Mesodermal cell (in vitro differentiated cells): ENCODE data around the gene ITIH5.

Experiments
- H3K27ac ChIP-seq: 2 replicates; pipeline ENCODE4 v1.7.0; 2013; ENCODE audit warnings: mild to moderate bottlenecking, low read depth, low read length, moderate library complexity; ENCODE audit not compliant: severe bottlenecking
- H3K36me3 ChIP-seq: 2 replicates; pipeline ENCODE4 v1.7.1; 2013; ENCODE audit warnings: mild to moderate bottlenecking, low read length, moderate library complexity; ENCODE audit not compliant: control insufficient read depth, insufficient read depth
- H3K4me1 ChIP-seq: one replicate; pipeline ENCODE4 v1.7.1; 2013; ENCODE audit warnings: mild to moderate bottlenecking, low read length; ENCODE audit not compliant: insufficient read depth, control insufficient read depth, poor library complexity, severe bottlenecking
- H3K4me3 ChIP-seq: 2 replicates; pipeline ENCODE4 v1.7.0; 2013; ENCODE audit warnings: low read length, control low read depth, mild to moderate bottlenecking; ENCODE audit not compliant: insufficient read depth, poor library complexity, severe bottlenecking; ENCODE audit errors: extremely low read depth
- H3K9me3 ChIP-seq: 2 replicates; pipeline ENCODE4 v1.7.1; 2013; ENCODE audit warnings: mild to moderate bottlenecking, low read length, moderate library complexity; ENCODE audit not compliant: control insufficient read depth
- WGBS, 2 experiments: methylation state at CpG; one replicate each; pipeline ENCODE4 v1.1.5; 2013; ENCODE audit warnings: missing lambda C conversion rate in 2 of 2; ENCODE audit not compliant: insufficient coverage in 2 of 2; 5-methylcytosine and 5-hydroxymethylcytosine counted together

Gene ITIH5

GRCh38 chr10:7518693-7519092 is 148.1 kb downstream of the ITIH5 start:
- Histone ChIP-seq H3K4me1 (no peaks in the 10 kb centered on the region), H3K36me3 (no peaks in the 10 kb centered on the region), H3K9me3 (no peaks in the 10 kb centered on the region), H3K4me3 (no peak overlapping the region), H3K27ac (no peak overlapping the region)
- 80 to 100% methylated on average over 1 of the region's 1 CpG for WGBS, 2 experiments

- Histone ChIP-seq H3K4me3 (no peak overlapping the region), H3K4me1 (no peaks in the 10 kb centered on the region), H3K27ac (no peak overlapping the region), H3K9me3 (no peaks in the 10 kb centered on the region), H3K36me3 (no peaks in the 10 kb centered on the region)
- WGBS, 2 experiments = 80% methylated on average over 2 of the region's 5 CpGs; no CpG with 5 or more reads in 1 of the 2 experiments
Observed at GRCh38 chr10:7515439-7515838, 151.3 kb downstream of the ITIH5 start.

GRCh38 chr10:7513936-7514335 is 152.8 kb downstream of the ITIH5 start:
- Histone ChIP-seq H3K4me1 (no peaks in the 10 kb centered on the region), H3K27ac (no peak overlapping the region), H3K9me3 (no peaks in the 10 kb centered on the region), H3K36me3 (no peaks in the 10 kb centered on the region), H3K4me3 (no peak overlapping the region)
- 61 to 68% methylated on average over 3 to 4 of the region's 4 CpGs for WGBS, 2 experiments

- Histone ChIP-seq H3K4me1 (no peaks in the 10 kb centered on the region), H3K27ac (no peak overlapping the region), H3K4me3 (no peak overlapping the region), H3K9me3 (no peaks in the 10 kb centered on the region), H3K36me3 (no peaks in the 10 kb centered on the region)
- WGBS, 2 experiments = 91% methylated on average over 3 of the region's 3 CpGs; no CpG with 5 or more reads in 1 of the 2 experiments
Observed at GRCh38 chr10:7513455-7513854, 153.3 kb downstream of the ITIH5 start.

- H3K4me1 ChIP-seq = no peaks in the 10 kb centered on the region
- no peaks in the 10 kb centered on the region for H3K9me3 ChIP-seq
- no peak overlapping the region for H3K27ac ChIP-seq
- H3K4me3 ChIP-seq = no peak overlapping the region
- H3K36me3 ChIP-seq = no peaks in the 10 kb centered on the region
- WGBS, 2 experiments = 61 to 80% methylated on average over 4 of the region's 7 CpGs
Observed at GRCh38 chr10:7512487-7512886, 154.3 kb downstream of the ITIH5 start.

- Histone ChIP-seq H3K4me3 (no peak overlapping the region), H3K4me1 (no peaks in the 10 kb centered on the region), H3K9me3 (no peaks in the 10 kb centered on the region), H3K36me3 (no peaks in the 10 kb centered on the region), H3K27ac (no peak overlapping the region)
- WGBS, 2 experiments = 90 to 95% methylated on average over 3 to 5 of the region's 6 CpGs
Observed at GRCh38 chr10:7511612-7512011, 155.2 kb downstream of the ITIH5 start.
